CD14-positive monocyte (primary cell): ENCODE data around the gene KCNJ10. TPM values are rescaled to one million over a fixed set of nuclear protein-coding genes. Genes with fewer than 3 reads are reported as not detected.

Source experiments
- DNase-seq, 3 donors: peaks; one replicate each; pipeline ENCODE4 v3.0.0-alpha.2; 2011 to 2022
- H2AFZ ChIP-seq: 2 replicates; pipeline ENCODE4 v1.6.0; 2012; ENCODE audit warnings: mild to moderate bottlenecking, low read depth, low read length, inconsistent platforms; ENCODE audit not compliant: insufficient read depth, poor library complexity, severe bottlenecking
- H3K27ac ChIP-seq, 2 donors: 1 replicate in 1 of 2; 2 replicates in 1 of 2; pipeline ENCODE4 v1.5.1; 2012 to 2013; ENCODE audit warnings: low read length in 2 of 2, control low read depth in 1 of 2, inconsistent platforms in 1 of 2, low read depth in 1 of 2, mild to moderate bottlenecking in 1 of 2
- H3K27me3 ChIP-seq, 2 donors: one replicate each; pipeline versions ENCODE4 v1.6.0 to v1.6.1; 2011 to 2013; ENCODE audit warnings: low read length in 2 of 2; ENCODE audit not compliant: control insufficient read depth in 2 of 2, insufficient read depth in 2 of 2
- H3K36me3 ChIP-seq, 2 donors: replicated peaks in 1 of 2; 1 replicate in 1 of 2; 2 replicates in 1 of 2; pipeline versions ENCODE4 v1.5.1 to v1.6.1; 2012 to 2013; ENCODE audit warnings: low read length in 2 of 2, control low read depth in 1 of 2, inconsistent platforms in 1 of 2, mild to moderate bottlenecking in 1 of 2; ENCODE audit not compliant: insufficient read depth in 2 of 2, control insufficient read depth in 1 of 2
- H3K4me1 ChIP-seq, 2 donors: 1 replicate in 1 of 2; 2 replicates in 1 of 2; pipeline versions ENCODE4 v1.5.1 to v1.6.1; 2012 to 2013; ENCODE audit warnings: low read length in 2 of 2, control low read depth in 1 of 2, inconsistent platforms in 1 of 2, mild to moderate bottlenecking in 1 of 2, moderate library complexity in 1 of 2; ENCODE audit not compliant: insufficient read depth in 2 of 2, control insufficient read depth in 1 of 2
- H3K4me2 ChIP-seq: replicated peaks from 2 replicates; pipeline ENCODE3; 2012; ENCODE audit warnings: low read length, moderate library complexity, mild to moderate bottlenecking; ENCODE audit not compliant: poor library complexity, severe bottlenecking; ENCODE audit errors: extremely low read depth
- H3K4me3 ChIP-seq, 3 experiments: fragments of 200-600 bp in 1 of 3; sonication (generic) in 1 of 3; replicated peaks in 1 of 3; 1 replicate in 2 of 3; 2 replicates in 1 of 3; pipeline ENCODE4 v1.5.1; 2011 to 2013; ENCODE audit warnings: low read length in 3 of 3, mild to moderate bottlenecking in 3 of 3, control low read depth in 2 of 3, low read depth in 2 of 3, inconsistent platforms in 1 of 3, moderate library complexity in 1 of 3
- H3K79me2 ChIP-seq: 2 replicates; pipeline ENCODE4 v1.6.0; 2012; ENCODE audit warnings: mild to moderate bottlenecking, control low read depth, inconsistent platforms, low read length, moderate library complexity; ENCODE audit not compliant: insufficient read depth
- H3K9ac ChIP-seq: 2 replicates; pipeline ENCODE4 v1.6.0; 2017; ENCODE audit warnings: low read length, mild to moderate bottlenecking; ENCODE audit not compliant: insufficient read depth, poor library complexity, severe bottlenecking
- H3K9me3 ChIP-seq, 2 donors: replicated peaks in 1 of 2; 1 replicate in 1 of 2; 2 replicates in 1 of 2; pipeline versions ENCODE4 v1.5.1 to v1.6.1; 2012 to 2013; ENCODE audit warnings: low read length in 2 of 2, control low read depth in 1 of 2; ENCODE audit not compliant: control insufficient read depth in 1 of 2, insufficient read depth in 1 of 2
- H4K20me1 ChIP-seq: 2 replicates; pipeline ENCODE4 v1.6.0; 2012; ENCODE audit warnings: mild to moderate bottlenecking, low read length, control low read depth, moderate library complexity; ENCODE audit not compliant: insufficient read depth
- H3K27ac Mint-ChIP-seq, 7 donors: one replicate each; pipeline ENCODE4 v1.8.0; 2020; ENCODE audit warnings: mild to moderate bottlenecking in 7 of 7, mixed read lengths in 7 of 7, moderate library complexity in 6 of 7, inconsistent platforms in 2 of 7
- H3K27me3 Mint-ChIP-seq, 3 donors: one replicate each; pipeline ENCODE4 v1.8.0; 2021 to 2022; ENCODE audit warnings: low read depth in 3 of 3, mild to moderate bottlenecking in 3 of 3, mixed read lengths in 3 of 3, moderate library complexity in 3 of 3, inconsistent platforms in 1 of 3
- H3K36me3 Mint-ChIP-seq, 2 donors: one replicate each; pipeline ENCODE4 v1.8.0; 2020; ENCODE audit warnings: mixed read lengths in 2 of 2, inconsistent platforms in 1 of 2, mild to moderate bottlenecking in 1 of 2
- H3K4me1 Mint-ChIP-seq: one replicate; pipeline ENCODE4 v1.8.0; 2020; ENCODE audit warnings: mild to moderate bottlenecking, mixed read lengths
- H3K4me3 Mint-ChIP-seq, 2 donors: one replicate each; pipeline ENCODE4 v1.8.0; 2020; ENCODE audit warnings: mild to moderate bottlenecking in 2 of 2, mixed read lengths in 2 of 2, moderate library complexity in 1 of 2
- H3K9me3 Mint-ChIP-seq, 7 donors: one replicate each; pipeline ENCODE4 v1.8.0; 2020 to 2022; ENCODE audit warnings: mixed read lengths in 7 of 7, mild to moderate bottlenecking in 6 of 7, moderate library complexity in 6 of 7, inconsistent platforms in 2 of 7
- WGBS: methylation state at CpG from one replicate; pipeline ENCODE4 v1.1.5; 2013; ENCODE audit warnings: missing lambda C conversion rate; ENCODE audit not compliant: insufficient coverage; 5-methylcytosine and 5-hydroxymethylcytosine counted together
- intact Hi-C, 2 donors: fragments of 100-400 bp; cut with micrococcal nuclease; formaldehyde crosslinking; loops; one replicate each; pipeline versions ENCODE4 v1.15.0 to v1.15.1; 2023
- polyA plus RNA-seq, 3 donors: library from polyadenylated mRNA; depleted of rRNA in 1 of 3; unstranded in 2 of 3; stranded (reverse) in 1 of 3; fragments of 300-500 nt in 2 of 3; fragments of >200 nt in 1 of 3; fragmentation: Illumina TruSeq in 2 of 3; gene quantifications; 1 replicate in 2 of 3; 2 replicates in 1 of 3; pipeline ENCODE4 v1.2.3, GENCODE V29; 2012 to 2021
- TF ChIP-seq, protein P1 (sequence below): fragments of 200-600 bp; IDR thresholded peaks from one replicate; pipeline ENCODE4 v1.8.0; 2022; ENCODE audit warnings: antibody characterized with exemption, mild to moderate bottlenecking

The KCNJ10 gene
- polyA plus RNA-seq, 3 donors, result 0.23 TPM; not detected in 2

DNA sequence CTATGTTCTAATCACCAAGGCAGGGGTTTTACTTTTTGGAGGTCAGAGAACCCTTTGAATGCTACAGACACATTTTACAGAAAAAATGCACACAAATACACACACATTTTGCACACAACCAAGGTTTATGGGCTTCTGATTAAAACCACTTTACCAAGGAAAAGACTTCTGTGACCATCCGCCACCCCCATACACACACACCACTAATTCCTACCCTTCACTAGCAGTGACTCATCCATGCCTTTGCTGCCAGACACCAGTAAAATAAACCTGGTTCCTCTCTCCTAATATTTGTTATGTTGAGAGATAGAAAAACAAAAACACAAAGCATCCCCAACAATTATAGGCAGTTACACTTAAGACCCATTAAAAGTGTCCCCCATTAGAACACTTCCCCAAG lies 51.1 kb downstream of the KCNJ10 start:
- H3K36me3 Mint-ChIP-seq, result no peaks in the 10 kb centered on the region

DNA sequence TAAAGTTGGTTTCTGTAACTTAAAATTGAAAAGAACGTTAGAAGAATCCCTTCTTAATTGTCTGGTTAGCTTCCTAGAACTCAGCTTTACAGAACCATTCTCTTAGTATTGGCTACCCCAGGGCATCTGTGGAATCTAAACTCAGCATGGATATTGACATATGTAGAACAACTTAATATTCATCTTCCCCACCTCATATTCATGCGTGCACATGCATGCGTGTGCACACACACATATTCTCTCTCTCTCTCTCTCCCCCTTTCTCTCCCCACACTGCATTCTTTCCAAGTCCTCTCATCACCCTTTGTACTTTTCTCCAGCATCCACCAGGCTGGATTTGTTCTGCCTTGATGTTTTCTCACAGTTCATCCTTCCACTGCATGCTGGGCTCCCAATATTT lies 51.6 kb downstream of the KCNJ10 start:
- intact Hi-C loops, result no loop called here
- H3K36me3 ChIP-seq, result no peaks in the 10 kb centered on the region
- Mint-ChIP-seq H3K4me1 (peaks cover 3% of the 10 kb centered on the region), H3K4me3 (no peak overlapping the region), H3K27ac (no peak overlapping the region), H3K9me3 (no peaks in the 10 kb centered on the region), H3K36me3 (no peaks in the 10 kb centered on the region), H3K27me3 (peaks cover 1 to 4% (median 1%) of the 10 kb centered on the region in 3 donors)
- no peaks in the 10 kb centered on the region for H3K27me3 ChIP-seq
- DNase-seq, result no peak
- H3K79me2 ChIP-seq, result no peaks in the 10 kb centered on the region
- no peak overlapping the region for H3K4me2 ChIP-seq
- H3K27ac ChIP-seq, result no peak overlapping the region
- H2AFZ ChIP-seq, result no peak overlapping the region
- H3K4me3 ChIP-seq, result no peak overlapping the region
- TF ChIP-seq, protein P1, sequence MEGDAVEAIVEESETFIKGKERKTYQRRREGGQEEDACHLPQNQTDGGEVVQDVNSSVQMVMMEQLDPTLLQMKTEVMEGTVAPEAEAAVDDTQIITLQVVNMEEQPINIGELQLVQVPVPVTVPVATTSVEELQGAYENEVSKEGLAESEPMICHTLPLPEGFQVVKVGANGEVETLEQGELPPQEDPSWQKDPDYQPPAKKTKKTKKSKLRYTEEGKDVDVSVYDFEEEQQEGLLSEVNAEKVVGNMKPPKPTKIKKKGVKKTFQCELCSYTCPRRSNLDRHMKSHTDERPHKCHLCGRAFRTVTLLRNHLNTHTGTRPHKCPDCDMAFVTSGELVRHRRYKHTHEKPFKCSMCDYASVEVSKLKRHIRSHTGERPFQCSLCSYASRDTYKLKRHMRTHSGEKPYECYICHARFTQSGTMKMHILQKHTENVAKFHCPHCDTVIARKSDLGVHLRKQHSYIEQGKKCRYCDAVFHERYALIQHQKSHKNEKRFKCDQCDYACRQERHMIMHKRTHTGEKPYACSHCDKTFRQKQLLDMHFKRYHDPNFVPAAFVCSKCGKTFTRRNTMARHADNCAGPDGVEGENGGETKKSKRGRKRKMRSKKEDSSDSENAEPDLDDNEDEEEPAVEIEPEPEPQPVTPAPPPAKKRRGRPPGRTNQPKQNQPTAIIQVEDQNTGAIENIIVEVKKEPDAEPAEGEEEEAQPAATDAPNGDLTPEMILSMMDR, result no peak
- H3K9ac ChIP-seq, result no peak overlapping the region
- H4K20me1 ChIP-seq, result no peaks in the 10 kb centered on the region
- H3K4me1 ChIP-seq, result no peaks in the 10 kb centered on the region
- 100% methylated on average over 3 of the region's 3 CpGs for WGBS
- no peaks in the 10 kb centered on the region for H3K9me3 ChIP-seq

More for the DNA sequence above, 51.1 kb downstream of the KCNJ10 start:
- no peak overlapping the region for H3K4me3 Mint-ChIP-seq
- no peak overlapping the region for H3K4me2 ChIP-seq
- no peaks in the 10 kb centered on the region for H3K9me3 Mint-ChIP-seq
- H4K20me1 ChIP-seq, result no peaks in the 10 kb centered on the region
- no peaks in the 10 kb centered on the region for H3K27me3 ChIP-seq
- no peaks in the 10 kb centered on the region for H3K79me2 ChIP-seq
- peaks cover 3% of the 10 kb centered on the region for H3K4me1 Mint-ChIP-seq
- no peak overlapping the region for H3K27ac Mint-ChIP-seq
- no CpG with 5 or more reads among the region's 1 CpG for WGBS
- no peaks in the 10 kb centered on the region for H3K4me1 ChIP-seq
- no peak for DNase-seq
- H3K27me3 Mint-ChIP-seq, result peaks cover 1 to 7% (median 1%) of the 10 kb centered on the region in 3 donors
- TF ChIP-seq, protein P1, result no peak
- H3K27ac ChIP-seq, result no peak overlapping the region
- H3K9ac ChIP-seq, result no peak overlapping the region
- intact Hi-C loops, result no loop called here
- H3K9me3 ChIP-seq, result no peaks in the 10 kb centered on the region
- no peak overlapping the region for H2AFZ ChIP-seq
- no peaks in the 10 kb centered on the region for H3K36me3 ChIP-seq
- no peak overlapping the region for H3K4me3 ChIP-seq
